ENCODE measurements around the gene PEPD.

The PEPD gene

GRCh38 chr19:33403973-33404304 lies 117.7 kb downstream of the PEPD start:
- no peak for DNase-seq

- DNase-seq, result no peak
Observed at GRCh38 chr19:33403221-33403972, 118.2 kb downstream of the PEPD start.

- no peak for DNase-seq
Observed at GRCh38 chr19:33402421-33403220, 119.0 kb downstream of the PEPD start.

- DNase-seq, result no peak
Observed at GRCh38 chr19:33401683-33402420, 119.7 kb downstream of the PEPD start.

- DNase-seq, result no peak
Observed at GRCh38 chr19:33400856-33401682, 120.5 kb downstream of the PEPD start.

- DNase-seq, result no peak
Observed at GRCh38 chr19:33399745-33400681, 121.6 kb downstream of the PEPD start.

GRCh38 chr19:33399081-33399744 lies 122.4 kb downstream of the PEPD start:
- no peak for DNase-seq

GRCh38 chr19:33398361-33399060 lies 123.1 kb downstream of the PEPD start:
- no peak for DNase-seq

GRCh38 chr19:33397536-33398360 lies 123.8 kb downstream of the PEPD start:
- no peak for DNase-seq

GRCh38 chr19:33396701-33397535 lies 124.7 kb downstream of the PEPD start:
- no peak for DNase-seq

- no peak for DNase-seq
Observed at GRCh38 chr19:33395561-33396550, 125.7 kb downstream of the PEPD start.

GRCh38 chr19:33394723-33395560 lies 126.6 kb downstream of the PEPD start:
- DNase-seq, result no peak

- DNase-seq, result no peak
Observed at GRCh38 chr19:33394006-33394722, 127.4 kb downstream of the PEPD start.

- no peak for DNase-seq
Observed at GRCh38 chr19:33393286-33394005, 128.1 kb downstream of the PEPD start.
